H54 (cell line): ENCODE measurements around the gene MBTPS1.
A peak's percentile ranks its signal among the peaks of the same experiment; 100 is the strongest.

Experiments
- DNase-seq: peaks from one replicate; pipeline ENCODE4 v3.0.0; 2011; ENCODE audit warnings: low spot score, mixed read lengths; ENCODE audit not compliant: insufficient read length
- FAIRE-seq: peaks from 3 replicates; lab custom pipeline; 2011; peaks lifted over from hg19 to GRCh38; lab: Jason Lieb, UNC
- POLR2A ChIP-seq: IDR thresholded peaks from 2 replicates; pipeline ENCODE4 v1.6.1; 2011; ENCODE audit warnings: low read depth, mild to moderate bottlenecking, low read length

Gene MBTPS1

DNA sequence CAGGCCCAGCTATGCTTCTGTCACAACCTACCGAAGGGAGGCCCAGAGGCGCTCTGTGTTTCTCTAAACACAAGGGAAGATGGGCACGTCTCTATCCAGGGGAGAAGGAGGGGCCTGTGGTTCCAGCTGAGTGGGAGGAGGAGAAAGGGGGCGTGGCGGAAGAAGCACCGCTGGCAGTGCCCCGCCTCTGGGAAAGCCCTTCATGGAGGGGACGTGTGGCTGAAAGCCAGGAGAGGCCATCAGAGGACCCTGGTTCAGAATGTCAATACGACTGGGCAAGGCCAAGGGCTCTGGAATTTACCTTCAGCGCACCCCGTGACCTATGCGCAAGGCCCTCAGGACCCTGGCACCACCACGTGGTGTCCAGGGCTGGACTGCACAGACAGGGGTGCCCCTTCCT lies 61.8 kb downstream of the MBTPS1 start:
- no peak for DNase-seq
- no peak for TF ChIP-seq POLR2A
- no peak for FAIRE-seq

DNA sequence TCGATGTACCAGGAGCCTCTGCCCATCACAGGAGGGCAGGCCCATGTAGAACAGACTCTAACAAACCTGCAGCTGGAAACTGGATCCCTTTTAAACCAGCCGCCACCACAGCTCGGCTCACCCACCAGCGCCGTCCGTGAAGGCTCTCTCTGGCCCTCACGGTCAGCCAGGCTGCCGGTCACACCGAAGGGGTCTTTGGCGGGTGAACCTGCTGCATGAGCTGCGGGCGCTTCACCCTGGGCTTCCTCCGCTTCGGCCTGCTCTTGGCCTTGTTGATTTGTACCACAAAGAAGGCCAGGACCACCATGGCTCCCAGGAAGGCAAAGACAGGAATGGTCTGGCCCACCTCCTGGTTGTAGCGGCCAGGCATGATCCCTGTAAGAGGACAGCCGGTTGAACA lies 62.5 kb downstream of the MBTPS1 start:
- DNase-seq (no peak), FAIRE-seq (no peak)
- no peak for TF ChIP-seq POLR2A

DNA sequence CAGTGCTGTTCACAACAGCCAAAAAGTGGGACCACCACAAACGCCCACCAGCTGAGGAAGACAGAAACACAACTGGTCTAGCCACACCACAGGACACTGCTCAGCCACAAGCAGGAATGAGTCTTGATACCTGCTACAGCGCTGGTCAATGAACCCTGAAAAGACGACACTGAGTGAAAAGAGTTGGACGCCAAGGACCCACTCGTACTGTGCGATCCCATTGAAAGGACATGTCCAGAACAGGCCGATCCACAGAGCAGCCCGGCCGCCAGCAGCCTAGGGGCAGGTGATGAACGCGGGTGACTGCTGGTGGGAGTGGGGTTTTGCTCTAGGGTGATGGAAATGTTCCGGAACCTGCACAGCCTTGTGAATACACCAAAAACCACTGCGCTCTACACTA lies 63.5 kb downstream of the MBTPS1 start:
- DNase-seq (no peak), FAIRE-seq (no peak)
- no peak for TF ChIP-seq POLR2A

DNA sequence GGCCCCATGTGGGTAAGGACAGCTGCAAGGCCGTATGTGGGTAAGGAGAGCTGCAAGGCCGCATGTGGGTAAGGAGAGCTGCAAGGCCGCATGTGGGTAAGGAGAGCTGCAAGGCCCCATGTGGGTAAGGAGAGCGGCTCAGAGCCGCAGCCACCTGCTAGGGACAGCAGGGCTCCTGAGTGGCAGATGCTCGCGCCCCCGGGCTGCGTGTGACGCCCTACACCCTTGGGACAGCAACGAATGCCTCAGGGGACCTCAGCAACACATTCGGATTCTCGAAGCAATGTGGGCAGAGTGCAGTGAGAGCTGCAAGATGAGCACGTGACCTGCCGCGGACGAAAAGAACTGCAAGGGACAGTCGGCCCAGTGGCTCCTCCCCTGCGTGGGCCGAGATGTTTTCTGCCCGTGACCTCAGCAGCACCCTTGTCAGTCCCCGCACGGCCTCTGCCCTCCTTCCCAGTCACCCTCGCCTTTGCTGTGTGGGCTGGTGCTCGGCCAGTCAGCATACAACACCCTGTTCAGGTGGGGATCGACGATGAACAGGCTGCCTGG lies 64.6 kb downstream of the MBTPS1 start:
- TF ChIP-seq POLR2A = no peak
- FAIRE-seq (no peak), DNase-seq (no peak)

DNA sequence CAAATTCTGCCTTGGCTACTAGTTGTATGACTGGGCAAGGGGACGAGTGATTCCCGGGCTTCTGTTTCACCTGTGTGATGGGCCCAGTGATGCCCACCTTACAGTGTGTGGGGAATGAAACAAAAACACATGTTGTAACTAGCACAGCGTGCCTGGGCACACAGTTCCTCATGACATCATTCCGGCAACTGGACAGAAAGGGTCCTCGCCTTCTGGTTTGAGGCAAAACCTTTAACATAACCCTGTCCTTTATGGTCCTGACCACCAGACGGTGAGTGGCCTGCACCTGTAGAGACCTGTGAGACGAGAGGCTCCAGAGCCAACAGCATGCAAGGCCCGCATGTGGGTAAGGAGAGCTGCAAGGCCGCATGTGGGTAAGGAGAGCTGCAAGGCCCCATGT lies 66.4 kb downstream of the MBTPS1 start:
- DNase-seq (no peak), FAIRE-seq (no peak)
- TF ChIP-seq POLR2A = no peak

DNA sequence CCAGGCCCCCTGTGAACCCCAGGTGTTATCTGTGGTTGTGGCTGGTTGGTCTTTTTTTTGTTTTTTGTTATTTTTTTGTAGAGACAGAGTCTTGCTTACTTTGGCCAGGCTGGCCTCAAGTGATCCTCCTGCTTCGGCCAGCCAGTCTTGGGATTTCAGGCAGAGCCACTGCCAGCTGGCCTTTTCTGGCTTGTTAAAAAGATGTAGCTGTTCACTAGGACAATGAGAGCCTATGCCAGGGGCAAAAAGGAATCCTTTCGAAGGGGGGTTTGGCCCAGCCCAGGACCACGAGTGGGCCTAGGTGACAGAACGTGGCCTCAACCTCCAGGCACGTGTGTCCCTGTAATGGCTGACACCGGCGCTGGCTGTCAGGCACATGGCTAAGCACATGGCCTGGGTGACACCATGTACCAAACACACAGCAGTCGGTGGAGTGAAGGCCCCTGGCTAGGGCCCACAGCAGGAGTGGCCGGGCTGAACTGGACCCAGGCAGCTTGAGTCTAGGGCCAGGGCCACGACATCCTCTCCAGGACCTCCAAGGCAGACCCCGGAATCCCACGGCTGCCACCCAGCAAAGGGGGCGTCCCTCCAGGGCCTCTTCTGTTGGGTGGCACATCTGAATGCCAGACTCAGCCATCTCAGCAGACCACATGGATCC lies 67.2 kb downstream of the MBTPS1 start:
- no peak for TF ChIP-seq POLR2A
- DNase-seq = no peak
- no peak for FAIRE-seq

DNA sequence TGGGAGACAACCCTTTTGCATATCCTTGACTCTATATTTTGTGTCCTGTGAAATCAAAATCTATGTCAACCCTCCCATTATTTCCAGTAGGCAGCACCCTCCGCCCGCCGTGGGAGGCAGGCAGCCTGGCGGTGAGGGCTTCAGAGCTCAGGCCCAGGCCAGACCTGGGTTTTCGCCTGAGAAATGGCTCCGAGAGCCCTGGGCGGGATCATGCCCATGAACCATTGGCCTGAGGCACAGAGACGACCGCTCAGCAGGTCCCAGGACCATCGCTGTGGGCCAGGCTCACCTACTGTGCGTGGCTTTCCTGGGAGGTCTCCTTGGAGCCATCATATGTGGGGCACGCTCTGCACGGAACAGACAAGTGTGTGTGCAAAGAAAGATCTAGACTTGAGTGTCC lies 67.9 kb downstream of the MBTPS1 start:
- no peak for TF ChIP-seq POLR2A
- DNase-seq (no peak), FAIRE-seq (no peak)

DNA sequence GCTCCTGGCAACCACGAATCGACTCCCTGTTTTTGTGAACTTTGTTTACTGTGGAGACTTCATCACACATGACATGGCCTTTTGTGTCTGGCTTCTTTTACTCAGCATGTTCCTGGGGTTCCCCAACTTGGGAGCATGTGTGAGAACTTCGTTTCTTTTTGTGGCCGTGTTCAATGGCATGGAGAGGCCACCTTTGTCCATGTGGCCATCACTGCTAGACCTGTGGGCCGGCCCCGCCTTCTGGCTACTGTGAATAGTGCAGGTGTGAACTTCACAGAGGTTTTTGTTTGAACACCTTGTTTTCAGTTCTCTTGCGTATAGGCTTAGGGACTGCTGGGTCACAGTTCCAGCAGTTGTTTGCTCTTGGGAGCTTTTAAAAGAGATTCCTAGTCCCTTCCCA lies 68.5 kb downstream of the MBTPS1 start:
- DNase-seq = no peak
- no peak for TF ChIP-seq POLR2A
- no peak for FAIRE-seq

DNA sequence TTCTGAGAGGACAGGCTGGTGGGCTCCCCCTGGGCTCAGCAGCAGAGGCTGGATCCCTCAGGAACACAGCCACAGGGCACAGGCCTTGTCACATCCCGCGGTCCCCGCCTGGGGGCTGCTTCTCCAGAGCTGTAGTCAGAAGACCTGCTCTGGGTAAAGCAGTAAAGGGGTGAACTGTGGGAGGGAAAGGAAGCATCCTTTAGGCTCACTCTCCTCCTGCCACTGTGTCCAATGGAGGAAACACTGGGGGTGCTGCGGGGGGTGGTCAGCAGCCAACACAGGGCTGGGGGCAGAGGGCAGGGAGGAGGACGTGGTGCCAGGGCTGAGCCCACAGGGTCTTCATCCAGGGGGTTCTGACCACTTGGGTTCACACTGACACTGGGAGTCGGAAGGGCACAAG lies 69.1 kb downstream of the MBTPS1 start:
- DNase-seq (no peak), FAIRE-seq (no peak)
- TF ChIP-seq POLR2A = no peak

DNA sequence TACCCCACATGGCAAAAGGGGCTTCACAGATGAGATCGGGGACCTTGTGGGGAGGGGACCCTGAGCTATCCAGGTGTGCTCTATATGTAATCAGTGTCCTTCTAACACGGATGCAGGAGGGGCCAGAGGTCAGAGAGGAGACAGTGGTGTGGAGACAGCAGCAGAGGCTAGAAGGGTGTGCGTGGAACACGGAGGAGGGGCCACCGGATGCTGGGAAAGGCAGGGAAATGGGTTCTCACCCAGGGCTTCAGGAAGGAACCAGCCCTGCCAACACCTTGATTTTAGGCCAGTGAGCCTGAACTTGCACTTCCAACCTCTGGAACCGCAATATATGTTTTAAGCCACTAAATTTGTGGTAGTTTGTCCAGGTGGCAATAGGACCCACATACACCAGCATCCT lies 69.5 kb downstream of the MBTPS1 start:
- FAIRE-seq (no peak), DNase-seq (no peak)
- TF ChIP-seq POLR2A = no peak

DNA sequence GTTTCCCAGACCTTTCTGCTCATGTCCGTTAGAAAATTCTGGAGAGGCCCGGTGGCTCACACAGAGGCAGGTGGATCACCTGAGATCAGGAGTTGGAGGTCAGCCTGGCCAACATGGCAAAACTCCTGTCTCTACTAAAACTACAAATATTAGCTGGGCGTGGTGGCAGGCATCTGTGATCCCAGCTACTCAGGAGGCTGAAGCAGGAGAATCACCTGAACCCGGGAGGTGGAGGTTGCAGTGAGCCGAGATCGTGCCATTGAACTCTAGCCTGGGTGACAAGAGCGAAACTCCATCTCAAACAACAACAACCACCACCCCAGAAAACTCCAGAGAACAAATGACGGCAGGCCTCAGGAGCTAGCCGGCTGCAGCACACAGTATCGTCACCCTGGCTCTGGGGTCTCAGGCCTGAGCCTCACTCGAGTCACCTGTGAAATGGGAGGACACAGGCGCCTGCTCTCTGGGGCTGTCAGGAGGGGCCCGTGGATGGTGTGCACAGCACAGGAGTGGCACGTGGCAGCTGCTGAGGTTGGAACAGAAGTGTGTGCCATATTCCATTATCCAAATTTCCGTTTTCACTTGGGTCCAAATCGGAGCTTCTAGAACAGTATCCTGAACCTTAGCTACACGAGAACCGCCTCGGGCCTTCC lies 70.8 kb downstream of the MBTPS1 start:
- DNase-seq = no peak
- FAIRE-seq = no peak
- no peak for TF ChIP-seq POLR2A

DNA sequence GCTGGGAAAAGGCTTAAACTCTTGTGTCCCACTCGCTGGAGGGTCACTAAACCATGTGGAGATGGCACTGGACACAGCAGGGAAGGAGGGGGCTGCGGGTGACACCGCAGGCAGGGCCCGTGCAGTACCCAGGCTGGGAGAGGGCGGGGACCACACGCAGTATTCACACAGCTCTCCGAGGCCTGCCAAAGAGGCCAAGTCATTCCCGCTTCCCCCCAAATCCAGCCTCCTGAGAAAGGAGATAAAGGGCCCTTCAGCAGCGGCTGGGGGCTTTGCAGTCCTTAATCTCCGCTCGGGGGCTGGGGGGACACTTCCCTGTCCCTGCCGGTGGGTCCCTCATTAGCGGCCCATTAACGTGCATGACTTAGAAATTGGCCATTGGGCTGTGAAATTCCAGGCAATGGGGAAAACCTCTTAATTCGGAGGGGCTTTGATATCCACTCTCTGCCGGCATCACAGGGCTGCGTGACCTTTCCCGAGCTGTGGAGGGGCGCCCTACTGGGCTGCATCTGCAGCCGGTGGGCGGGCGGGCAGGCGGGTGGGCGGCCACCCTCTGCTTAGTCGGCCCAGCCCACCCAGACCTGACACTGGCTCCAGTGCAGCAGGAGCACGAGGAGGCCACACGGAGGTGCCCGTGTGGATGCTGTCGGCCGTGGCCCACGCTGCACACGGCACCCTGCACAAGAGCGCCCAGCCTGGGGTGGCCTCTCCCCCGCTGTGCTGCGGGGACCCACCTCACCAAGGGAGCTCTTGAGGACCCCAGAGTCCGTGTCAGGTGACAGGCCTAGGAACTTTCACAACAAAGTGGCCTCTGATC lies 71.5 kb downstream of the MBTPS1 start:
- no peak for FAIRE-seq
- no peak for TF ChIP-seq POLR2A

DNA sequence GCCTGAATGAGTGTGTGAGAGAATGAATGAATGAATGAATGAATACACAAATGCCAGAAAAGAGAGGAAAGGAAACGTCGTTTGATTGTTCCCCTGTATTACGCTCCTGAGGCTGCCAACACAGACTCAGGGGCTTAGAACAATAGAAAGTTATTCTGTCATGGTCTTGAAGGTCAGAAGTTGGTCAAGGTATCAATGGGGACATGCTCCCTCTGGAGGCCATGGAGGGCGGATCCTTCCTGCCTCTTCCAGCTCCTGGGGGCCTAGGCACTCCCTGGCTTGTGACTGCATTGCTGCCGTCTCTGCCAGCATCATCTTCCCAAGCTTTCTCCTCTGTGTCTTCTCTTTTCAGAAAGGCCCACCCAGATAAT lies 72.6 kb downstream of the MBTPS1 start:
- DNase-seq = peak; percentile 33
- no peak for TF ChIP-seq POLR2A
- no peak for FAIRE-seq

More for the DNA sequence above, 71.5 kb downstream of the MBTPS1 start:
- no peak for DNase-seq

DNA sequence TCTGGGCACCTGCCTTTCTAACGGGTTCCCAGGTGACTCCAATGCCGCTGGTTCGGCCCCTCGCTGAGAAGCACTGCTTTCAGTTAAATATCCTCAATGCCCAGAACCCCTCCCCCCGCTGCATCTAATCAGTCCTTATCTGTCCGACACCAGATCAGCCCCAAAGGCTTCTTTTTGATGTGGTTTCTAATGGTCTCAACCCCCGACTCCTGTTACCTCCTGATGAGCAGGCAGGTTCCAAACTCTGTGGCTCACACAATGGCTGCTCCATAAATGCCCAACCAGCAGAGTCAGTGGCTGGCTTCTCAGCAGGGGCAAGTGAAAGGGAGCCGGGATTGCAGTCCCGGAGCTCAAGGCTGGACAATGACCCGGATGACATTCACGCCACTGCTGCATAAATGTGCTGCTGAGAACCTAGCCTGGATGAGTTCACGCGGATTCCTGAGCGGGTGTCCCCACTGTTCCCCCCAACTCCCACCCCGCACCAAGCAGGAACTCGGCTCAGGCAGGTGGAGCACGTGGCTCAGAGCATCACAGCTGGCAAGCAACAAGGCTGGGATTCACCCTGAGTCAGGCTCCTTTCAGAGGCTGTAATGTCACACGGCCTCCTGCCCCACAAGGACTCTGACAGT lies 73.1 kb downstream of the MBTPS1 start:
- no peak for TF ChIP-seq POLR2A
- no peak for DNase-seq
- FAIRE-seq = no peak
